Stimulated activated CD8-positive, alpha-beta memory T cell treated with anti-CD3 and anti-CD28 coated beads, Interleukin-7, amount 100 ng/mL, for 24 hours (primary cell): ENCODE data around the gene GAPDHS.
A peak's percentile ranks its signal among the peaks of the same experiment; 100 is the strongest.

Experiments used
- DNase-seq: peaks from one replicate; pipeline ENCODE4 v3.0.0-alpha.2; 2020; ENCODE audit warnings: low read depth

The GAPDHS gene

GRCh38 chr19:35539850-35540249, 6.6 kb downstream of the GAPDHS start:
- DNase-seq = no peak

- DNase-seq = no peak
Observed at GRCh38 chr19:35540356-35540927, 7.2 kb downstream of the GAPDHS start.

GRCh38 chr19:35542209-35542608, 9.0 kb downstream of the GAPDHS start:
- no peak for DNase-seq

- no peak for DNase-seq
Observed at GRCh38 chr19:35543280-35544109, 10.2 kb downstream of the GAPDHS start.

GRCh38 chr19:35544110-35544802, 11.0 kb downstream of the GAPDHS start:
- no peak for DNase-seq

- peak; percentile 66 for DNase-seq
Observed at GRCh38 chr19:35545001-35545854, 12.0 kb downstream of the GAPDHS start, which contains the start of gene TMEM147. Gene TMEM147, plus strand, starts transcription at chr19:35545626. Its CDS starts 114 bp downstream, at chr19:35545740.

GRCh38 chr19:35545855-35546381, 12.7 kb downstream of the GAPDHS start:
- peak; percentile 51 for DNase-seq

- DNase-seq = no peak
Observed at GRCh38 chr19:35546532-35546931, 13.3 kb downstream of the GAPDHS start.

- DNase-seq = peak; percentile 14
Observed at GRCh38 chr19:35549174-35549788, 16.0 kb downstream of the GAPDHS start.

- DNase-seq = no peak
Observed at GRCh38 chr19:35549879-35550523, 16.7 kb downstream of the GAPDHS start.

- DNase-seq = no peak
Observed at GRCh38 chr19:35551091-35551810, 18.0 kb downstream of the GAPDHS start.

- no peak for DNase-seq
Observed at GRCh38 chr19:35552534-35553384, 19.5 kb downstream of the GAPDHS start.

- DNase-seq = no peak
Observed at GRCh38 chr19:35553385-35554000, 20.2 kb downstream of the GAPDHS start.

GRCh38 chr19:35554076-35554475, 20.8 kb downstream of the GAPDHS start:
- DNase-seq = no peak

- DNase-seq = no peak
Observed at GRCh38 chr19:35555301-35556005, 22.2 kb downstream of the GAPDHS start.

GRCh38 chr19:35556025-35556590, 22.9 kb downstream of the GAPDHS start:
- DNase-seq = no peak

- no peak for DNase-seq
Observed at GRCh38 chr19:35556846-35557538, 23.7 kb downstream of the GAPDHS start.
